GM21717 (cell line): ENCODE results near the gene PAQR7.

Experiments
- ATAC-seq: cut with Tn5 transposase; IDR thresholded peaks from one replicate; pipeline ENCODE4 v1.9.1; 2021; ENCODE audit warnings: mild to moderate bottlenecking, moderate library complexity; ENCODE audit not compliant: unreplicated experiment

PAQR7 gene

DNA sequence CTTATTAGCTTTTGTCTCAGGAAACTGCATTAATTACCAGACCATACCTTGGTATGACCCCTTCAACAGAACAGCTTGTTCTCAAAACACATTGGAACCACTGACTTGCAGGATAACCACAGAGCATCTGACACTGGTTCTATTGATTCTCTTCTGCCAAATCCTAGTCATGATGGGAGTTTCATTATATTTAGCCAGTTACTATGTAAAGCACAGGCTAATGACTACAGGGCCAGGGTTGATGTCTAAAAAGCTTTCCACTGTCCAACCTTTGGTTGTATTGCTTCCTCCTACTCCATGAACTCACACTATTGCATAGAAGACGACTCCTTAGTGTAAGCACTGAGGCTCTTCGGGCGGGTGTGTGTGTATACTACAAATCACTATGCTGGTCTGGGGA lies 27.0 kb upstream of the PAQR7 start:
- ATAC-seq: no peak

DNA sequence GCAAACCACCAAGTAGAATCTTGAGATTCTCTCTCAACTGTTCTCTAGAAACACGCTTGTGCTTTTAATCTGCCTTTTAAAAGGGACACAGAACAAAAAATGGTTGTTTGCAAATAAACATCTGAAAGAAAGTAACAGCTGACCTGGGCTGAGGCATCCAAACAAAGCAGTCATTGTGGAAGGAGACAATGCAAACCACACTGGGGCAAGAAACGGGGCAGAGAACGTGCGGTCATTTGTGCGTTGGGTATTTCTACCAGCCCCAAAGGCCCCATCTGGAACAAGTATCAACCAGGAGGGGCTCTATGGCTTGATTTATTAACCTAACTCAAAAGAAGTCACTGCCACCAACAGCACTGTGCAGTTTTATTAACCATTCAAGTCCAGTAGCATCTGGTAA lies 24.7 kb upstream of the PAQR7 start:
- ATAC-seq: no peak

DNA sequence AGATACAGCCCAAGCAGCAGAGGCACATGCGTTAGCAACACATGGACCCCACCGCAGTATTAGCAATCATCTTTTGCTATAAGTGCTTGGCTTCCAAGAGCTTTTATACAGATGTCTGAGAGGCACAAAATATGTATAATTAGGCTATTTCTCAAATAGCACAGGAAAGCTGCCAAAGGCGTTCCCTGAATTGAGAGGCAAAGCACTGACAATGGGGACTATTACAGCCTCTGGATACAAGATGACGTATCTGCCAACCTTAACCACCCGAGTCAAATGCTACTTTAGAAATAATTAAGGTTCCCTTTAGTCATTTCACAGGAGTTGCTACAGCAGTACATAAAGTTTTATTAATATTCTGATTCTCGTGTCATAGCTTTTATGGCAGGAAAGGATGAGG lies 24.3 kb upstream of the PAQR7 start:
- no peak for ATAC-seq

DNA sequence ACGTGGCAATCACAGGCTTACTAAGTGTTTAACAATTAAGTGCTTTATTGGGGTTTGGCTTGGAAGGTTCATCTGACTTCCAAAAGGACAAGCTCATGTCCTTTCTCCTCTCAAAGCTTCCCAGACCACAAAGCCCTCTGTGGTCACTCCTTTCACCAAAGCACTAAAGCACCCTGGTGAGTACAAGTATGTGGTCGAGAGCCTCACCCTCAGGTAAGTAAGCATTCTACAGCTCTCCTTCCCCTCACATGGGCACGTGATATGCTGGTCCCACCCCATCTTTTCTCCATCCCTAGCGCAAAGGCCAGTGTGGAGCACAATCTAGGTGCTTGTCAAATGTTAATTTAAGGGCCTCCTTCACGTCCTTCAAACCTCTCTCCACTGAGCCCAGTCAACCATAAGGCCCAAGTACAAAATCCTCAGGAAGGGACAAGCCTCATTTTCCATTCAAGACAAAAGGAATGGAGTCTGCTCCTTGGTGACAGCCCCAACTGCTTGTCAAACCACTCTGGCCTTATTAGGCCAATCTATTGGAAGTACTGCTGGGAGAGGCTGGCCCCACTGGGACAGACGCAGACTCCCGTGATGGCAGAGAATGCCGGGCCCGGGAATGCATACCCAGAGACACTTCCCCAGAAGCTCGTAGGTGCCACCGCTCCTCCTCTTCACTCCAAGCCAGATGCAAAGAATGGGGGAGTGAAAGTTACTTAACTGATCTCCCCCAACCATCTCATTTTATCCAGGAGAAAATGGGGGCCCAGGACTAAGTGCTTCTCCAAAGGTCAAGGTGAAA lies 22.9 kb upstream of the PAQR7 start:
- no peak for ATAC-seq

GRCh38 chr1:25897754-25898153 lies 22.2 kb upstream of the PAQR7 start:
- ATAC-seq: no peak

DNA sequence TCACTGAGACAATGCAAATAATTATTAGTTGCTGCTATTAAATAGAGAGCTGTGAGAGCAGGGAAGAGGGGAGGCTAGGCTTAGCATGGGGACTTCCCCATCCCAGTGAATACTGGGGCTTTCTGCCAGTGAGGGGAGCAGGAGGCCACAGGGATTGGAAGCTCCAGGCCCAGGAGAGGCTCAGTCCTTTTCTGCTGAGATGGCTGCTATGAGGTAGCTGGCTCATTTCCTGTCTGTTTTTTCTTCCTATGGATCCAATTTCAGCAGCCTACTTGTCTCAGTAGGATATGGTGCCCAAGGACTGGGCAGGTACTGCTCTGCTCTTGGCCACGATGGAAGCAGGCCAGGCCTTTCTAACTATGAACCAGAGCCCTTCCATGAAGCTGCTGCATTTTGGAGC lies 20.8 kb upstream of the PAQR7 start:
- ATAC-seq: no peak

DNA sequence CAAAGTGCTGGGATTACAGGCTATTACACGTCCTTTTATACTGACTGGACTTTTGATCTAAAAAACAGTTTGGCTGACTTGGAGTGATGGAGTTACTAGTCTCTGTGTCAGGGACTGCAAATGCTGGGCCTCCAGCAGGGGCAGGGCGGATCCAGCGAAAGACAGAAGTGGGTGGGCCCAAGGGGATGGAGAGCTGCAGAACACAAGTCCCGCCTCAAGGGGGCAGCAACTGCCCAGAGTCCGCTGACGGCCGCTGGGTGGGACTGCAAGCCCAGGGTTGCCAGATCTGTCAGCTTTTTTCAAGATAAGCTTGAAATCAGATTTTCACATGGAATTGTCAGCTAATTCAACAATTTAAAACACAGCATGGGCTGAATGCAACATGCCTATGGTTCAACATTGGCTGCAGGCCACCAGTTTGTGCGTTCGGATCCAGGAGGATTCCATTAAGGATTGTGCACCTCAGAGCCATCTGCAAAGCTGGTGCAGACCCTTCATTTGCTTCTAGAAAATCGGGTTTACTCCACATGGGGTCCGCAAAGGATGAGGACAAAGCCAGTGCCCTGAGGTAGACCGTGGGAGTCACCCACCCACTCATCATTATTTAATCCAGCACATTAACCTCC lies 20.0 kb upstream of the PAQR7 start:
- peak; percentile 70 for ATAC-seq

- ATAC-seq: no peak
These were observed 17.6 kb upstream of the PAQR7 start for GRCh38 chr1:25893116-25893515.

GRCh38 chr1:25891606-25892005 lies 16.1 kb upstream of the PAQR7 start:
- no peak for ATAC-seq

DNA sequence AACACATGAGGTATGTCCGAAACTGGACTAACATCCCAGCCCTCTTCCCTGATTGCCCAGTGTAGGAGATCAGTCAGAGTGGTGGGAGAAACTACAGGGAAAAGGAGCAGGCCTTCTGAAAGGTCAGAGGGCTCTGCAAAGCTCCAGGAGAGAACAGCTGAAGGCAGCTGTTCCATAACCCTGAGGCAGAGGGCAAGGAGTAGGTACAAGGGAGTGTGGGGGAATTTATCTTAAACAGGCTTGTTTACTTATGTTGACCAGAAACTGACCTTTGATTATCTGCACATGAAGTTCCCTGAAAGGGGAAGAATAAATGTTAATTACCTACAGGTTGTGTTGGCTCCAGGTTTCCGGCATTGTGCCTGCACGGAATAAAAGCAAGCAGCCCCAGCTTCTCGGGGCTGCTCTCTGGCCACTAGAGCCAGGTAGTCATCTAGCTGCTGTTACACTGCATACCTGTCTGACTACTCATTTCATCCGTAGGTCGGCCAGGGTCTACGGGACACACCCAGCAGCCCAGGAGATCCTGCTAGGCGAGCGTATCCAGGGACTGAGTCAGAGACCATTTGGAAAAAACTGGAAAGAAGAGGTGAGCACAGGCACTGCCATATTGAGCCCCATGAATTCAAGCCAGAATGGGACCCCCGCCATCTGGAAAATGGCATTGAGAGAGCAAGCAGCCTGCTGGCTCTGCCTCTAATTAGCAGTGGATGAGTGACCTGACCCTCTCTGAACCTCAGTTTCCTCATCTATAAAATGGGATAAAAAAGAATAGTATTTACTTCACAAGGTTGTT lies 14.9 kb upstream of the PAQR7 start:
- no peak for ATAC-seq

DNA sequence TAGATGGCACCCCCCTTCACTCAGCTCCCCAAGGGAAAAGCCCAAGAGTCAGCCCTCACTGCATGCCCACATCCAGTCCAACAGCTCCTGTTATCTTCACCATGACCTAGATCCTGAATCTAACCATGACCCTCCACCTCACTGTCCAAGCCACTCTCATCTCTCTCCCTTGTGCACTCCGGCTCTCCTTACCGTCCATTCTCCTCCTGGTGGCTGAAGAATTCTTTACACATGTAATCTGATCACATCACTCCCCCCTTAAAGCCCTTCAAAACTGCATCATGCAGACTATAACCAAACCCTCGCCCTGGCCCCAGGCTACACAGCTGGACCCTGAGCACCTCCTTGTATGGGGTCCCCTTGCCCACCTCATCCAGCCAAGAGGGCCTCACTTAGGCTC lies 14.0 kb upstream of the PAQR7 start:
- ATAC-seq: no peak

- ATAC-seq: no peak
These were observed 13.0 kb upstream of the PAQR7 start for GRCh38 chr1:25888426-25888987.

DNA sequence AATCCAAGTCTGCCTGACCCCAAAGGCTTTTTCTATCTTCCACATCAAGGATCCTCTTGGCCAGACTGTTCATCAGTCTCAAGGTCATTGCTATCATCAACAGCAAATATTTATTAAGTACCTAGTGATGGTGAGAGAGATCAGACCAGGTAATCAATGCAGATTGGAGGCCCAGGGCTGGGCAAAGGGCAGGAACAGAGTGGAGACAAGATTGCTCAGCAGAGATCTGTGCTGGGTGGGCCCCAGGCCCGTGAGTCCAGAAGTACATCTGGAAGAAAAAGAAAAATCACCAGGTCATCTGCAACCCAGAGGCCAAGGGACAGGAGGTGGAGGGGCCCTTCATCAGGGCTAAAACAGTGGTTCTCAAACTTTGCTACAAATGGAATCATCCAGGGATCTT lies 10.1 kb upstream of the PAQR7 start:
- no peak for ATAC-seq

- ATAC-seq: no peak
These were observed 5.8 kb upstream of the PAQR7 start for GRCh38 chr1:25881266-25881665.

DNA sequence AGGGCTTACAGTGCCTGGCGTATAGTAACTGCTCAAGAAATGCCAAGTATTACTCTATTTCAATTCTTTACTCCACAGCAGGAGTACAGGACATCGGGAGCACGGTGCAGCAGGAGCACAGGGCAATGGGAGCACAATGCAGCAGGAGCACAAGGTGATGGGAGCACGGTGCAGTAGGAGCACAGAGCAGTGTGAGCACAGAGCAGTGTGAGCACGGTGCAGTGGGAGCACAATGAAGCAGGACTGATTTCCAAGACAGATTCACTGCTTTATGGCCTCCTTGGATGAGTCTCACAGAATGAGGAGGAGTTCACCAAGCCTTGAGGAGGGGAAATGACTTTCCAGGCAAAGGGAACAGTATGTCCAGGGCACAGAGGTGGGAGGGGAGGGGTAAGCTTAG lies 5.0 kb upstream of the PAQR7 start:
- no peak for ATAC-seq

DNA sequence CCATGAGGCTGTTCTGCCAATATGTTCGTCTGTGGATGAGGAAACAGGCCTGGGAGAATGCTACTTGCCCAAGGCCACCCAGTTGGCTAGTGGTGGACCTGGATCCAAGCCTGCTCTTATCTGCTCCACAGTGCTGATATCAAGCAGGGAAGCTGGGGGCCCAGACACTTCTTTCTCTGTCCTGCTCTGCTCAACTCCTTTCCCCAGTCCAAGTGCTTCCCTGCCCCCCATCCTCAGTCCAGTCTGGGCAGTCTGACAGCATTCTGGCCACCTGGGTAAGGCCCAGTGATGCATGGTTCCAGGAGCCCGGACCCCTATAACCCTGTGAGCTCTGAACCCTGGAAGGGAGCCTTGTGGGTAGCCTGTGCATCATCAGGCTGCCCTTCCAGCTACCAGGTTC lies 4.2 kb upstream of the PAQR7 start:
- ATAC-seq: no peak

DNA sequence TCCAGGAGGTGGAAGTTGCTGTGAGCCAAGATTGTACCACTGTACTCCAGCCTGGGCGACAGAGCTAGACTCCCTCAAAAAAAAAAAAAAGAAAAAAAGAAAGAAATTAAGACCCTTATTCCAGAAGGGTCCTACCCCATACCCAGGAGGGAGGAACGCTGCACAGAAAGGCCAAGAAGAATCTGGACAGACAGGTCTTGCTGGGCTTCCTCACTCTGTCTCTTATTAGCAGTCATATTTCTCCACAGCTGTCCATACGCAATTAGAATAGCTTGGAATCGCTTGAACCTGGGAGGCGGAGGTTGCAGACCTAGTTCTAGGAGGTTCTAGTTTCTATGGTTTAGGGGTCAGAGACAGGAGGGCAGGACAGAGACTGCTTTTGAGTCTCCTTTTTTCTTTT lies 3.2 kb upstream of the PAQR7 start:
- no peak for ATAC-seq

- ATAC-seq: no peak
These were observed 1.6 kb upstream of the PAQR7 start for GRCh38 chr1:25877155-25877554.

- no peak for ATAC-seq
These were observed 1.2 kb upstream of the PAQR7 start for GRCh38 chr1:25876693-25877077.

DNA sequence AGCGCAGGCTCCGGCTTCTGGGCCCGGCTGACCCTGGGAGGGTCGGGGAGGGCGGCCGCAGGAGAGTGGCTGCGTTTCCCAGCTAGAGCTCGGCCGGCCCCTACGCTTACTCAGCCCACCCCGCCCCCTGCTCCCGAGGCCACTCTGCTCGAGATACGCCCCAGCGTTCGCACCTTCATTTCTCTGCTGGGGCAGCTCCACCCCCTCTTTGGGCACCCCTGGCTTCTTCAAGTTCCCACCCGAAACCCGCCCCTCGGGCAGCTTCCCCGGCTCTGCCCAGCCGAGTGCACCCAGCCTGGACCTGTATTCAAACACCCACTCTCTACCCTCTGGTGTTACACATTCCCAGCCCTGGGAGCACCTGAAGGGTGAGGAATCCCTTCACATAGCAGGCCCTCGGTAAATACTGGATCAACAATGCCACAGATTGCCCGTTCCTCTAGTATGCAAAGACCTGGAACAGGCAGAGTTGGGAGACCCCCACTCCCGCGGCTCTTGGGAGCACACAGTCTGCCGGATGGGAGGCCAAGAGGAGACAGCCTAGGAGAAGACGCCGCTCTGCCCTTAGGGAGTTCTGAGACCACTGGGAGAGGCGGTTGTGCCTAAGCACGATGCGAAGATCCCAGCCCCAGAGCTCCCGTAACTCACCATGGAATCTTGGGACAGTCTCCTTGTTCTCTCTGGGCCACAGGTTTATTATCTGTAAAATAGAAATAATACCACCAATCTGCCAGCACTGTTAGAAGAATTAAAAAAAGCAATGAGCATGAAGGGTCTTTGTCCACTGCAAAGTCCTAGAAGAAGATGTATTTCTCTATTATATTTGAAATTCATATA lies 566 bp upstream of the PAQR7 start:
- no peak for ATAC-seq

DNA sequence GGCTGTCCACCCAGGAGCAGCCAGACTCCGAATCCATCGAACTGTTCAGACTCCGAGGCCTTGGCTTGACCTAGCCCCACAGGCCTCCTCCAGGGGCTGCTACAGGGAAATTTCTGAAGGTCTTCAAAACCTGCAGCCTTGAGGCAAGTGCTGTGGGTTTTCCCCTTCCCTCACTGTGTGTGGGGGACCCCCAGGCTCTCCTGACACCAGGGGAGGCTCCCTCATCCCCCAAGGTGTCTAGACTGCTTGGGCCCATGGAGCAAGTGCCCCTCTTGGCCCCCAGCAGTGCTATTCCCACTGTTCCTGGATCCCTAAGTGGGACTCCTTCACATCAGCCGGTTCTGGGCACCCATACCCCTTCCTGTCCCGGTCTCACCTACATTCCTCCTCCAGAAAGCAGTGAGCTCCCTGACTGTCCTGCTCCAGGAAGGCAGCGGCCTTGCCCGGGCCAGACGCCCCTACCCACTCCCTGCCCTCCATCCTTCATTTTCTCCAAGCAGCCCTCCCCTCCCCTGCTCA lies 814 bp downstream of the PAQR7 start:
- no peak for ATAC-seq
